HepG2 (cell line): ENCODE measurements around the gene ELOVL2. TPM values are rescaled to one million over a fixed set of nuclear protein-coding genes. Genes with fewer than 3 reads are reported as not detected.

Source experiments
- ATM ChIP-seq: fragments of 450-650 bp; IDR thresholded peaks from 2 replicates; pipeline ENCODE4 v1.7.1; 2017; ENCODE audit warnings: mild to moderate bottlenecking, borderline replicate concordance
- CC2D1A ChIP-seq: sonication (generic); formaldehyde crosslinking; IDR thresholded peaks from 2 replicates; pipeline ENCODE4 v1.8.1; 2023; ENCODE audit warnings: mild to moderate bottlenecking, missing genetic modification reagents
- CHCHD3 ChIP-seq: sonication (generic); formaldehyde crosslinking; IDR thresholded peaks from 2 replicates; pipeline ENCODE4 v1.8.0; 2022; ENCODE audit warnings: mild to moderate bottlenecking, missing genetic modification reagents, moderate library complexity
- ERF ChIP-seq: IDR thresholded peaks from 2 replicates; pipeline ENCODE4 v1.6.1; 2018; ENCODE audit warnings: missing biosample characterization, missing genetic modification reagents
- HIVEP1 ChIP-seq: sonication (generic); formaldehyde crosslinking; IDR thresholded peaks from 2 replicates; pipeline ENCODE4 v1.4.0; 2020; ENCODE audit warnings: mild to moderate bottlenecking, missing genetic modification reagents
- KLF9 ChIP-seq: IDR thresholded peaks from 2 replicates; pipeline ENCODE4 v1.6.1; 2016; ENCODE audit warnings: low read depth
- NFATC3 ChIP-seq: sonication (generic); formaldehyde crosslinking; IDR thresholded peaks from 2 replicates; pipeline ENCODE4 v1.5.1; 2020; ENCODE audit warnings: mild to moderate bottlenecking, missing genetic modification reagents
- NFE2L1 ChIP-seq: sonication (generic); formaldehyde crosslinking; IDR thresholded peaks from 2 replicates; pipeline ENCODE4 v1.4.0; 2020; ENCODE audit warnings: missing genetic modification reagents, mild to moderate bottlenecking, borderline replicate concordance
- PCBP2 ChIP-seq: fragments of 200-400 bp; formaldehyde crosslinking; optimal IDR thresholded peaks from 2 replicates; pipeline ENCODE3; 2018; ENCODE audit warnings: low read length, low read depth; ENCODE audit not compliant: poor library complexity, severe bottlenecking
- PHF8 ChIP-seq: sonication (generic); formaldehyde crosslinking; IDR thresholded peaks from 2 replicates; pipeline ENCODE4 v1.5.0; 2020; ENCODE audit warnings: missing genetic modification reagents
- POLR2G ChIP-seq: fragments of 200-400 bp; formaldehyde crosslinking; IDR thresholded peaks from 2 replicates; pipeline ENCODE4 v1.6.1; 2018; ENCODE audit warnings: mild to moderate bottlenecking, low read depth, low read length, moderate library complexity
- SP4 ChIP-seq: sonication (generic); formaldehyde crosslinking; IDR thresholded peaks from 2 replicates; pipeline ENCODE4 v1.8.1; 2023; ENCODE audit warnings: mild to moderate bottlenecking, missing genetic modification reagents
- TAF1 ChIP-seq: sonication (generic); formaldehyde crosslinking; IDR thresholded peaks from 2 replicates; pipeline ENCODE4 v1.4.0; 2020; ENCODE audit warnings: missing genetic modification reagents
- TCF12 ChIP-seq, 2 experiments: fragments of 450-650 bp in 1 of 2; sonication (generic) in 1 of 2; formaldehyde crosslinking in 1 of 2; IDR thresholded peaks; 2 replicates each; pipeline versions ENCODE4 v1.6.1 to v1.8.0; 2017 to 2022; ENCODE audit warnings: antibody characterized with exemption in 1 of 2, mild to moderate bottlenecking in 1 of 2, missing genetic modification reagents in 1 of 2, moderate library complexity in 1 of 2
- TEF ChIP-seq: sonication (generic); formaldehyde crosslinking; IDR thresholded peaks from 2 replicates; pipeline ENCODE4 v1.5.0; 2020; ENCODE audit warnings: missing genetic modification reagents
- THYN1 ChIP-seq: sonication (generic); formaldehyde crosslinking; IDR thresholded peaks from 2 replicates; pipeline ENCODE4 v1.8.1; 2023; ENCODE audit warnings: low read depth, mild to moderate bottlenecking, moderate library complexity, missing genetic modification reagents, borderline replicate concordance
- TMF1 ChIP-seq: sonication (generic); formaldehyde crosslinking; IDR thresholded peaks from 2 replicates; pipeline ENCODE4 v1.8.1; 2022; ENCODE audit warnings: low read depth, missing genetic modification reagents
- TRIM24 ChIP-seq: sonication (generic); formaldehyde crosslinking; IDR thresholded peaks from 2 replicates; pipeline ENCODE4 v1.8.0; 2022; ENCODE audit warnings: mild to moderate bottlenecking, missing genetic modification reagents
- ZMYM2 ChIP-seq: sonication (generic); formaldehyde crosslinking; IDR thresholded peaks from 2 replicates; pipeline ENCODE4 v1.8.0; 2022; ENCODE audit warnings: mild to moderate bottlenecking, missing genetic modification reagents
- ZNF343 ChIP-seq: sonication (generic); formaldehyde crosslinking; IDR thresholded peaks from 2 replicates; pipeline ENCODE4 v1.4.0; 2020; ENCODE audit warnings: mild to moderate bottlenecking, missing genetic modification reagents
- ZNF367 ChIP-seq: sonication (generic); formaldehyde crosslinking; IDR thresholded peaks from 2 replicates; pipeline ENCODE4 v1.4.0; 2020; ENCODE audit warnings: missing genetic modification reagents, borderline replicate concordance
- ZNF552 ChIP-seq: sonication (generic); formaldehyde crosslinking; IDR thresholded peaks from 2 replicates; pipeline ENCODE4 v1.9.0; 2022; ENCODE audit warnings: missing genetic modification reagents, mild to moderate bottlenecking, borderline replicate concordance
- ZNF766 ChIP-seq: sonication (generic); formaldehyde crosslinking; IDR thresholded peaks from 2 replicates; pipeline ENCODE4 v1.5.0; 2020; ENCODE audit warnings: missing genetic modification reagents, borderline replicate concordance
- ZNF839 ChIP-seq: sonication (generic); formaldehyde crosslinking; IDR thresholded peaks from 2 replicates; pipeline ENCODE4 v1.4.0; 2020; ENCODE audit warnings: missing genetic modification reagents, mild to moderate bottlenecking, borderline replicate concordance
- polyA plus RNA-seq, 8 experiments: library from polyadenylated mRNA; depleted of rRNA in 3 of 8; stranded (reverse) in 7 of 8; unstranded in 1 of 8; fragments of >200 nt; fragmentation: Illumina TruSeq in 4 of 8; extraction: Trizol in 4 of 8; gene quantifications; 2 replicates each; pipeline versions ENCODE4 v1.2.1 to v1.2.3, GENCODE V29; 2011 to 2016; ENCODE audit warnings: low read depth in 4 of 8, missing spikeins in 1 of 8, mixed read lengths in 1 of 8; ENCODE audit not compliant: insufficient read depth in 1 of 8
- total RNA-seq, 5 experiments: library from RNA; depleted of rRNA; stranded (reverse); fragments of >200 nt; fragmentation: Illumina TruSeq; extraction: Trizol; gene quantifications; 2 replicates each; pipeline ENCODE4 v1.2.3, GENCODE V29; 2016; ENCODE audit warnings: low read depth in 1 of 5

The ELOVL2 gene
- total and polyA plus RNA-seq, 2 of the 13 experiments (the other 11 are each of a cell fraction or from before 2014, with no cell fraction given), result 43.6 to 65.4 TPM

GRCh38 chr6:10957414-10957886 is 86.7 kb downstream of the ELOVL2 start (continued):
- no peak for TF ChIP-seq TCF12 (IDR thresholded peaks at IDR 0.05)
- TF ChIP-seq TCF12 (CRISPR knock-in tag; IDR thresholded peaks at IDR 0.05), result no peak
- 0 out of 2 replicates have a peak, but pooled peaks have one; percentile 36 for TF ChIP-seq ZNF766 (CRISPR knock-in tag)
- TF ChIP-seq TEF, result no peak
- TF ChIP-seq ZNF343 (CRISPR knock-in tag), result no peak
- TF ChIP-seq ZNF552 (CRISPR knock-in tag), result no peak
- TF ChIP-seq HIVEP1 (CRISPR knock-in tag), result no peak
- no peak for TF ChIP-seq NFATC3
- peak; percentile 63 for TF ChIP-seq SP4 (CRISPR knock-in tag)
- TF ChIP-seq CC2D1A (CRISPR knock-in tag), result no peak
- TF ChIP-seq ATM, result no peak
- no peak for TF ChIP-seq TRIM24 (CRISPR knock-in tag)
- no peak for TF ChIP-seq TAF1 (CRISPR knock-in tag)
- no peak for TF ChIP-seq KLF9
- TF ChIP-seq POLR2G, result no peak
- no peak for TF ChIP-seq ZNF367 (CRISPR knock-in tag)
- TF ChIP-seq CHCHD3 (CRISPR knock-in tag), result no peak
- TF ChIP-seq TMF1 (CRISPR knock-in tag), result no peak
- peak; percentile 96 for TF ChIP-seq ZMYM2
- TF ChIP-seq PCBP2, result no peak
- TF ChIP-seq THYN1 (CRISPR knock-in tag), result no peak
- TF ChIP-seq ERF (CRISPR knock-in tag), result peak; percentile 84
- TF ChIP-seq PHF8 (CRISPR knock-in tag), result no peak
- no peak for TF ChIP-seq NFE2L1 (CRISPR knock-in tag)
- TF ChIP-seq ZNF839 (CRISPR knock-in tag), result no peak
